IPS-18c (cell line): Measurements from ENCODE around the gene PLS1.

Experiments
- H3K4me3 ChIP-seq: 2 replicates; pipeline ENCODE4 v1.7.0; 2013; ENCODE audit warnings: low read depth, mild to moderate bottlenecking, low read length, moderate library complexity; ENCODE audit not compliant: insufficient read depth
- H3K9me3 ChIP-seq: one replicate; pipeline ENCODE4 v1.6.1; 2013; ENCODE audit warnings: mild to moderate bottlenecking, low read length, moderate library complexity; ENCODE audit not compliant: control insufficient read depth, insufficient read depth

Gene PLS1

GRCh38 chr3:142652826-142653292 lies 56.7 kb downstream of the PLS1 start:
- Histone ChIP-seq H3K4me3 (no peak overlapping the region), H3K9me3 (no peaks in the 10 kb centered on the region)

GRCh38 chr3:142656575-142656974 lies 60.4 kb downstream of the PLS1 start:
- H3K9me3 ChIP-seq = no peaks in the 10 kb centered on the region

GRCh38 chr3:142657033-142657432 lies 60.8 kb downstream of the PLS1 start:
- no peaks in the 10 kb centered on the region for H3K9me3 ChIP-seq
- no peak overlapping the region for H3K4me3 ChIP-seq

More at GRCh38 chr3:142656575-142656974, 60.4 kb downstream of the PLS1 start:
- no peak overlapping the region for H3K4me3 ChIP-seq

- H3K9me3 ChIP-seq = no peaks in the 10 kb centered on the region
Observed at GRCh38 chr3:142660383-142660782, 64.2 kb downstream of the PLS1 start.

GRCh38 chr3:142660893-142661292 lies 64.7 kb downstream of the PLS1 start:
- Histone ChIP-seq H3K4me3 (no peak overlapping the region), H3K9me3 (no peaks in the 10 kb centered on the region)

More at GRCh38 chr3:142660383-142660782, 64.2 kb downstream of the PLS1 start:
- H3K4me3 ChIP-seq = no peak overlapping the region

DNA sequence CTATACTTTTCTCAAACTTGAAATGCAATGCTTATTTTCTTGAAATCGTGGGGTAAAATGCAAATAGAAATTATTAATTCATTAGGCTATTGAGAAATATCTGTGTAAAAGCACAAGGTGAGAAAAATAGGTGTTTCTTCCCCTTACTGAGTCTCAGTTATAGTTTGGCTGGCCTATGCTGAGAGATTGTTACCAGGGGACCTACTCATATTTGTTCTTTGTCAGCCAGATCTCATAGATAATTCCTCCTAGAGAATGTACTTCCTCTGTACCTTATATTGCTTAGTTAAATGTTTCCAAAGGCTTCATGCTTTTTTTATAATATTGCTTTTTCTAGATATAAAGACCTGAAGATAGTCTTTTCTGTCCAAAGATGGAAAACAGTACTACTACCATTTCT lies 67.7 kb downstream of the PLS1 start:
- Histone ChIP-seq H3K4me3 (no peak overlapping the region), H3K9me3 (no peaks in the 10 kb centered on the region)

- Histone ChIP-seq H3K4me3 (no peak overlapping the region), H3K9me3 (no peaks in the 10 kb centered on the region)
Observed at GRCh38 chr3:142664311-142664710, 68.1 kb downstream of the PLS1 start.

- no peaks in the 10 kb centered on the region for H3K9me3 ChIP-seq
- no peak overlapping the region for H3K4me3 ChIP-seq
Observed at GRCh38 chr3:142664819-142665218, 68.6 kb downstream of the PLS1 start.

DNA sequence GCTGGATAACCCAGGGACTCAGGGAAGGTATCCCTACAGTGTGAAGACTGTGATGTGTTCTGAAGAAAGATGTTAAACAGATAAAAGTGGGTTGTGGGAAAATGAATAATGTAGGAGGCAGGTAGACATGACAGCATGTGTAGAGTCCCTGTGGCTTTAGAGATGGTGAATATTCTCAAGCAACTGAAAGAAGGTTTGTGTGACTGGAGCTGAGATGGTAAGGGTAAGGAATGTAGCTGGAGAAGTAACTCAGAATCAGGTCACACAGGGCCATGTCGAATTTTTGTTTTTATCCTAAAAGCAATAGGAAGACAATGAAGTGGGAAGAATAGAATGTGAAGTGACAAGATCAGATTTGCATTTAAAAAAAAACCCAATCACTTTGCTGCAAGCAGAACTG lies 73.9 kb downstream of the PLS1 start:
- H3K4me3 ChIP-seq = no peak overlapping the region
- H3K9me3 ChIP-seq = no peaks in the 10 kb centered on the region

- no peak overlapping the region for H3K4me3 ChIP-seq
- H3K9me3 ChIP-seq = no peaks in the 10 kb centered on the region
Observed at GRCh38 chr3:142676151-142676550, 80.0 kb downstream of the PLS1 start.

GRCh38 chr3:142680710-142681109 lies 84.5 kb downstream of the PLS1 start:
- no peaks in the 10 kb centered on the region for H3K9me3 ChIP-seq
- no peak overlapping the region for H3K4me3 ChIP-seq

- no peak overlapping the region for H3K4me3 ChIP-seq
- H3K9me3 ChIP-seq = no peaks in the 10 kb centered on the region
Observed at GRCh38 chr3:142690613-142691012, 94.4 kb downstream of the PLS1 start.

GRCh38 chr3:142691527-142691926 lies 95.3 kb downstream of the PLS1 start:
- Histone ChIP-seq H3K4me3 (no peak overlapping the region), H3K9me3 (no peaks in the 10 kb centered on the region)

DNA sequence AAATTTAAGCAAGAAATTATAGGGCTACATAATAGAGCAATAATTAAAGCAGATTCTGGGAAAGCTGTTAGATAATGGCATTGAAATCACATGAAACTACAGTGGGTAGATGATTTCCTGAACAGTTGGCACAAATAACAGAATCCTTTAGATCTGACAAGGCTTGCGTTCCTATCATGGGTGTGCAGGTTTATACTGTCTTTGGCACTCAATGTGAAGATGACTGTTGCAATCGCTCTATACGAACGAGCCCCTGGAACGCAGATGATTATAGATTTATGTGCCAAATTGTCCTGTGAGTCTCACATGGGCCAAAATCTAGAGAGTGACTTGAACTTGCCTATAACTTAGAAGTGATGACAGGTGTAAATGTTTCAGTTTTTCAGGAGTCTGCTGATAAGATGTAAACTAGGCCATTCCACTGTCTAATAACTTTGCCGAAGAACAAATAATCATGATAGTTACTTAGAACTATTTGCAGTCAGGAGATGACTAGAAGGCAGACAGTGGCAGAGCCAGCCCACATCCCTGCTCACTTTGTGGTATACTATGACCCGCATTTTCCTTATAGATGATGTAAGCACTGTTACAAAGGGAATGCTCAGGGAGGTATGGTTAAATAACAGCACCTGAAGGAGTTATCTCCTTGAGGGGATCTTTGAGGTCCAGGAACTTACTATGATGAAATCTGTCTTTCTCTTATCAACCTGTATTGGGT lies 97.1 kb downstream of the PLS1 start:
- no peaks in the 10 kb centered on the region for H3K9me3 ChIP-seq

GRCh38 chr3:142694225-142694624 lies 98.0 kb downstream of the PLS1 start:
- H3K4me3 ChIP-seq = no peak overlapping the region
- H3K9me3 ChIP-seq = no peaks in the 10 kb centered on the region

More for the DNA sequence above, 97.1 kb downstream of the PLS1 start:
- H3K4me3 ChIP-seq = no peak overlapping the region

- H3K4me3 ChIP-seq = no peak overlapping the region
- no peaks in the 10 kb centered on the region for H3K9me3 ChIP-seq
Observed at GRCh38 chr3:142705198-142705597, 109.0 kb downstream of the PLS1 start.

DNA sequence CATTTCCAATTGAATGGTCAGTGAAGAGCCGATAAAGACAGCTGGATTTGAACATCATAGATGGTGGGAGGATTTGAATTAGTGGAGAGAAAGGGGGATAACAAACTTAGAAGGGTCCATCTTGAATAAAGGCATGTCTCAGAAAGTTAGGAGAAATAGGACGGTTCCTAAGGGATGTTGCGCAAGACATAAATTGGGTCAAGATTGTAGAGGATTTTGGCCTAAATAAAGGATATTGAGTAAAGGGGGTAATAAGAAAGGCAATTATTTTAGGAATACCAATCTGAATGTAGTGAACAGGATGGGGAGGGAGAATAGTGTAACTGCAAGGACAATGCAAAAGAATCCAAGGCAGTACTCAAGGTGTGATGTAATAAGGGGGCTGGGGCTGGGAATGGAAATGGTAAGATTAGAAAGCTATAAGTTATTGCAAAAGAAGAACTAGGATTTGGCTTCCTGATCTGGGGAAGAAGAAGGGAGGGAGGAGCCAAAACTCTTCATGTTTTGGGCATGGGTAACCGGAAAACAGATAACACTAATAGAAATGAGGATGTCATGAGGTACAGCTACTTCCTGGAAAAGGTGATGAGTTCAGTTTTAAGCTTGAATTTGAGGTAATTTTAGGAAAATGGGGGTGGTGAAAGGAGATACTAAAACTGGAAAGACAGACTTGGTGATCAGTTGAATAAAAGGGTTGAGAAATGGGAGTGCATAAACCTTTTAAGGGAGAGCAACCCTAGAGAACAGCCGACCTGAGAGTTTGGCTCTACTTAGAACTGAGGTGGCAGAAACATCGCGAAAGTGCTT lies 110.3 kb downstream of the PLS1 start:
- Histone ChIP-seq H3K4me3 (no peak overlapping the region), H3K9me3 (no peaks in the 10 kb centered on the region)

DNA sequence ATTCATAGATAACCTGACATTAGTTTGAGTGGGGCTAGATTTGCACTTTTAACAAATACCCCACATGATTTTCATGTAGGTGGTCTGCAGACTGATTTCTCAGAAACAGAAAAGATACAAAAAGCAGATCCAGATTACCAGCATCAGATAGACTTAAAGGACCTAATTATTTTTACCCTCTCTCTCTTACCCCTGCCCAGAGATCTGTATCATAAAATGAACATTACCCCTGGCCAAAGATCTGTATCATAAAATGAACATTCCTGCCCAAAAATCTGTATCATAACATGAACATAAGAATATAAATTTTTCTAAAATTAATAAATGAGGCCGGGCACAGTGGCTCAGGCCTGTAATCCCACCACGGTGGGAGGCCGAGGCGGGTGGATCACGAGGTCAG lies 113.0 kb downstream of the PLS1 start:
- H3K4me3 ChIP-seq = no peak overlapping the region
- no peaks in the 10 kb centered on the region for H3K9me3 ChIP-seq
